Suprapubic skin (tissue), 4 donors: ENCODE measurements around the gene SMARCA2. TPM values are rescaled to one million over a fixed set of nuclear protein-coding genes. Genes with fewer than 3 reads are reported as not detected.

Experiments
- DNase-seq, 2 donors: peaks; one replicate each; pipeline ENCODE4 v3.0.0-alpha.2; 2019; ENCODE audit warnings: low spot score in 2 of 2
- H3K27ac ChIP-seq: fragments of 200-600 bp; sonication (generic); one replicate; pipeline ENCODE4 v1.5.1; 2019
- H3K27me3 ChIP-seq: fragments of 200-600 bp; sonication (generic); one replicate; pipeline ENCODE4 v1.5.1; 2019
- H3K36me3 ChIP-seq: fragments of 200-600 bp; sonication (generic); one replicate; pipeline ENCODE4 v1.5.1; 2019
- H3K4me1 ChIP-seq: fragments of 200-600 bp; sonication (generic); one replicate; pipeline ENCODE4 v1.5.1; 2019
- H3K4me3 ChIP-seq: fragments of 200-600 bp; sonication (generic); one replicate; pipeline ENCODE4 v1.5.1; 2019; ENCODE audit warnings: mild to moderate bottlenecking
- H3K9me3 ChIP-seq: fragments of 200-600 bp; sonication (generic); one replicate; pipeline ENCODE4 v1.5.1; 2019
- CTCF ChIP-seq, 2 donors: fragments of 200-600 bp in 1 of 2; fragments of 450-650 bp in 1 of 2; sonication (generic) in 1 of 2; IDR thresholded peaks; one replicate each; pipeline ENCODE4 v1.5.1; 2016 to 2019; ENCODE audit warnings: antibody characterized with exemption in 2 of 2, mild to moderate bottlenecking in 1 of 2, moderate library complexity in 1 of 2
- EP300 ChIP-seq: sonication (generic); formaldehyde crosslinking; IDR thresholded peaks from one replicate; pipeline ENCODE4 v1.6.1; 2017; ENCODE audit warnings: antibody characterized with exemption
- POLR2A ChIP-seq, 2 donors: fragments of 450-650 bp; IDR thresholded peaks; one replicate each; pipeline ENCODE4 v1.6.1; 2017; ENCODE audit warnings: antibody characterized with exemption in 2 of 2, mild to moderate bottlenecking in 2 of 2, moderate library complexity in 2 of 2
- POLR2AphosphoS5 ChIP-seq, 3 donors: sonication (generic); formaldehyde crosslinking; IDR thresholded peaks; one replicate each; pipeline ENCODE4 v1.6.1; 2017; ENCODE audit warnings: antibody characterized with exemption in 3 of 3
- WGBS: methylation state at CpG from one replicate; pipeline ENCODE4 v1.1.5; 2018; 5-methylcytosine and 5-hydroxymethylcytosine counted together
- total RNA-seq, 4 donors: library from RNA; depleted of rRNA; stranded (reverse); fragments of >200 nt; gene quantifications; one replicate each; pipeline ENCODE4 v1.1.0, GENCODE V29; 2016

SMARCA2 gene
- total RNA-seq, 4 donors from 2014 or later = 88.9 to 236 (median 140) TPM

- WGBS = 90% methylated on average over 2 of the region's 2 CpGs
- H3K4me1 ChIP-seq = peaks cover 6% of the 10 kb centered on the region
These were observed 215.2 kb downstream of the SMARCA2 start for GRCh38 chr9:2230362-2230761.

GRCh38 chr9:2231101-2231500 lies 216.0 kb downstream of the SMARCA2 start:
- TF ChIP-seq POLR2AphosphoS5 (IDR thresholded peaks at IDR 0.05) (no peak), POLR2A (IDR thresholded peaks at IDR 0.05) (no peak), EP300 (no peak), CTCF (IDR thresholded peaks at IDR 0.05) (no peak)
- H3K4me1 ChIP-seq = peaks cover 9% of the 10 kb centered on the region
- H3K36me3 ChIP-seq = no peaks in the 10 kb centered on the region
- no peaks in the 10 kb centered on the region for H3K9me3 ChIP-seq
- no peak overlapping the region for H3K27ac ChIP-seq
- 97% methylated on average over 1 of the region's 1 CpG for WGBS
- H3K27me3 ChIP-seq = no peaks in the 10 kb centered on the region
- no peak overlapping the region for H3K4me3 ChIP-seq
- DNase-seq = no peak

More at GRCh38 chr9:2230362-2230761, 215.2 kb downstream of the SMARCA2 start:
- Histone ChIP-seq H3K4me3 (no peak overlapping the region), H3K27ac (no peak overlapping the region), H3K27me3 (no peaks in the 10 kb centered on the region), H3K9me3 (no peaks in the 10 kb centered on the region), H3K36me3 (no peaks in the 10 kb centered on the region)
- no peak for DNase-seq
- TF ChIP-seq POLR2AphosphoS5 (IDR thresholded peaks at IDR 0.05) = no peak
- no peak for TF ChIP-seq POLR2A (IDR thresholded peaks at IDR 0.05)

GRCh38 chr9:2231829-2232228 lies 216.7 kb downstream of the SMARCA2 start:
- no peak for TF ChIP-seq POLR2A (IDR thresholded peaks at IDR 0.05)
- no peak for TF ChIP-seq CTCF (IDR thresholded peaks at IDR 0.05)
- TF ChIP-seq EP300 = no peak
- TF ChIP-seq POLR2AphosphoS5 (IDR thresholded peaks at IDR 0.05) = no peak
- peaks cover 9% of the 10 kb centered on the region for H3K4me1 ChIP-seq
- H3K27me3 ChIP-seq = no peaks in the 10 kb centered on the region
- no peaks in the 10 kb centered on the region for H3K9me3 ChIP-seq
- H3K4me3 ChIP-seq = no peak overlapping the region
- no peaks in the 10 kb centered on the region for H3K36me3 ChIP-seq
- WGBS = 60% methylated on average over 2 of the region's 2 CpGs
- no peak overlapping the region for H3K27ac ChIP-seq
- DNase-seq = no peak

GRCh38 chr9:2233274-2233673 lies 218.1 kb downstream of the SMARCA2 start:
- no peak for DNase-seq
- WGBS = 75% methylated on average over 3 of the region's 3 CpGs
- H3K9me3 ChIP-seq = no peaks in the 10 kb centered on the region
- no peak overlapping the region for H3K27ac ChIP-seq
- peaks cover 9% of the 10 kb centered on the region for H3K4me1 ChIP-seq
- H3K4me3 ChIP-seq = no peak overlapping the region
- TF ChIP-seq POLR2AphosphoS5 (IDR thresholded peaks at IDR 0.05) (no peak), EP300 (no peak), POLR2A (IDR thresholded peaks at IDR 0.05) (no peak), CTCF (IDR thresholded peaks at IDR 0.05) (no peak)
- no peaks in the 10 kb centered on the region for H3K36me3 ChIP-seq
- no peaks in the 10 kb centered on the region for H3K27me3 ChIP-seq

GRCh38 chr9:2234371-2234893 lies 219.3 kb downstream of the SMARCA2 start:
- no peak for DNase-seq
- no peak overlapping the region for H3K27ac ChIP-seq
- WGBS = 48% methylated on average over 5 of the region's 5 CpGs
- peaks cover 9% of the 10 kb centered on the region for H3K4me1 ChIP-seq
- no peaks in the 10 kb centered on the region for H3K9me3 ChIP-seq
- no peaks in the 10 kb centered on the region for H3K36me3 ChIP-seq
- H3K4me3 ChIP-seq = no peak overlapping the region
- no peak for TF ChIP-seq CTCF (IDR thresholded peaks at IDR 0.05)
- no peak for TF ChIP-seq POLR2AphosphoS5 (IDR thresholded peaks at IDR 0.05)
- TF ChIP-seq EP300 = no peak
- TF ChIP-seq POLR2A (IDR thresholded peaks at IDR 0.05) = no peak
- H3K27me3 ChIP-seq = no peaks in the 10 kb centered on the region

- Histone ChIP-seq H3K4me3 (no peak overlapping the region), H3K36me3 (no peaks in the 10 kb centered on the region), H3K4me1 (peaks cover 9% of the 10 kb centered on the region), H3K27me3 (no peaks in the 10 kb centered on the region), H3K27ac (no peak overlapping the region), H3K9me3 (no peaks in the 10 kb centered on the region)
- DNase-seq = no peak
- WGBS = 64% methylated on average over 5 of the region's 5 CpGs
- TF ChIP-seq EP300 (no peak), POLR2A (IDR thresholded peaks at IDR 0.05) (no peak), POLR2AphosphoS5 (IDR thresholded peaks at IDR 0.05) (no peak), CTCF (IDR thresholded peaks at IDR 0.05) (no peak)
These were observed 220.5 kb downstream of the SMARCA2 start for GRCh38 chr9:2235623-2236022.
